Measurements from ENCODE around the gene WHAMM.
"Not testable (repeated sequence)": the region's sequence is repeated elsewhere in the genome, so short reads cannot be mapped to it uniquely, and the experiment has no call there.

WHAMM gene

DNA sequence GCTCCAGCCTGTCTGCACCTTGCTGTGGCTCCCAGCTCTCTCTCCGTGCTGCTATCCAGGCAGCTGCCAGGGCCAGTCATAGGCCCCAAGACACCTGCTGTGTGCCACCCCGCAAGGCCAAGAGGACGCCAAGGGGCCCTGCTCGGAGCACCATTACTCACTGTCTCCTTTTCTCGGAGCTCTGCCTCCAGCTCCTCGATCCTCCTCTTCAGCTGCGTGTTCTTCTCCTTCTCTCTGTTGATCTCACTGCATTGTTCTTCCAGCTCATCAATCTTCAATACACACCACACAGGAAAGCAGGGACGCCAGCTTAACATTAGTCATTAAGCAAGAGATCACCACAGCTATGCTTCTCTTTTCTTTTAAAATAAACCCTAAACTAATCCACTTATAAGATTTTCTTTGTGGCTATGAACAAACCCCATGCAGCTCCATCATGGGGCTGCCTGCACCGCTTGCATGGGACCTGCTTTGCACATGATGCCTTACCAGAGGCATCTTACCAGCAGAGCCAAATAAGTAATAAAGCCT is 42.6 kb downstream of the WHAMM start:
- no peak overlapping the region for H3K27ac ChIP-seq (ENCODE audit: low read depth, low read length)
- no peak overlapping the region for H3K4me3 ChIP-seq (ENCODE audit: low read depth, low read length)
- H2AFZ ChIP-seq (ENCODE audit: low read length, unreplicated experiment) = no peak overlapping the region
- H3K79me2 ChIP-seq (ENCODE audit: control insufficient read depth, insufficient read depth, low read length, unreplicated experiment) = no peaks in the 10 kb centered on the region
- H3K4me1 ChIP-seq (ENCODE audit: control insufficient read depth, insufficient read depth, low read length, unreplicated experiment) = peaks cover 17% of the 10 kb centered on the region
- H3K27me3 ChIP-seq (ENCODE audit: insufficient read depth, low read length) = no peaks in the 10 kb centered on the region
- H3K36me3 ChIP-seq (ENCODE audit: insufficient read depth, low read length) = no peaks in the 10 kb centered on the region

- Histone ChIP-seq H3K27ac (ENCODE audit: low read depth, low read length) (no peak overlapping the region), H3K27me3 (ENCODE audit: insufficient read depth, low read length) (no peaks in the 10 kb centered on the region), H3K4me3 (ENCODE audit: low read depth, low read length) (no peak overlapping the region), H3K36me3 (ENCODE audit: insufficient read depth, low read length) (no peaks in the 10 kb centered on the region), H3K79me2 (ENCODE audit: control insufficient read depth, insufficient read depth, low read length, unreplicated experiment) (no peaks in the 10 kb centered on the region), H3K4me1 (ENCODE audit: control insufficient read depth, insufficient read depth, low read length, unreplicated experiment) (peaks cover 17% of the 10 kb centered on the region), H2AFZ (ENCODE audit: low read length, unreplicated experiment) (no peak overlapping the region)
These were observed 43.6 kb downstream of the WHAMM start for GRCh38 chr15:82852941-82853561.

DNA sequence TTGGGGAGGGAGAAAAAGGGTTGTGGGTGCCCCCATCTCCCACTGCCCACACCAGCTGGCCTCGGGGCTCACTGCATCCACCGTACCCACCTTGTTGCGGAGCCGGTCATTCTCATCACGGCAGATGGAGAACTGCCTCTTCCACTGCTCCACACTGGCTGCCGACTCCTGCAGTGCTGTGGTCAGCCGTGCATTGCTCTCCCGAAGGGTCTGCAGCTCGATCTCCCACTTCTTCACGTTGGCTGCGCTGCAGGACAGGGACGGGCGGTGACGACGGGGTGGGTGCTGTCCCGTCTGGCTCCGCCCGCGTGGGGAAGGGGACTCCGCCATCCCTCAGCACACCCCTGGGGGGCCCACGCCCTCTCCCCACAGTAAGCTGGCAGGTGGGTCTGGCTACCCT is 45.1 kb downstream of the WHAMM start:
- H2AFZ ChIP-seq (ENCODE audit: low read length, unreplicated experiment) = no peak overlapping the region
- no peaks in the 10 kb centered on the region for H3K36me3 ChIP-seq (ENCODE audit: insufficient read depth, low read length)
- H3K79me2 ChIP-seq (ENCODE audit: control insufficient read depth, insufficient read depth, low read length, unreplicated experiment) = no peaks in the 10 kb centered on the region
- H3K27me3 ChIP-seq (ENCODE audit: insufficient read depth, low read length) = no peaks in the 10 kb centered on the region
- no peak overlapping the region for H3K4me3 ChIP-seq (ENCODE audit: low read depth, low read length)
- peaks cover 12% of the 10 kb centered on the region for H3K4me1 ChIP-seq (ENCODE audit: control insufficient read depth, insufficient read depth, low read length, unreplicated experiment)
- H3K27ac ChIP-seq (ENCODE audit: low read depth, low read length) = no peak overlapping the region

- H3K27ac ChIP-seq (ENCODE audit: low read depth, low read length) = no peak overlapping the region
- H2AFZ ChIP-seq (ENCODE audit: low read length, unreplicated experiment) = no peak overlapping the region
- peaks cover 3% of the 10 kb centered on the region for H3K4me1 ChIP-seq (ENCODE audit: control insufficient read depth, insufficient read depth, low read length, unreplicated experiment)
- H3K36me3 ChIP-seq (ENCODE audit: insufficient read depth, low read length) = no peaks in the 10 kb centered on the region
- no peaks in the 10 kb centered on the region for H3K79me2 ChIP-seq (ENCODE audit: control insufficient read depth, insufficient read depth, low read length, unreplicated experiment)
- peak overlapping the region; percentile 63 for H3K4me3 ChIP-seq (ENCODE audit: low read depth, low read length)
- no peaks in the 10 kb centered on the region for H3K27me3 ChIP-seq (ENCODE audit: insufficient read depth, low read length)
These were observed 46.1 kb downstream of the WHAMM start for GRCh38 chr15:82855286-82856100.

- Histone ChIP-seq H2AFZ (ENCODE audit: low read length, unreplicated experiment) (no peak overlapping the region), H3K27me3 (ENCODE audit: insufficient read depth, low read length) (no peaks in the 10 kb centered on the region)
These were observed 47.2 kb downstream of the WHAMM start for GRCh38 chr15:82856397-82857170.

DNA sequence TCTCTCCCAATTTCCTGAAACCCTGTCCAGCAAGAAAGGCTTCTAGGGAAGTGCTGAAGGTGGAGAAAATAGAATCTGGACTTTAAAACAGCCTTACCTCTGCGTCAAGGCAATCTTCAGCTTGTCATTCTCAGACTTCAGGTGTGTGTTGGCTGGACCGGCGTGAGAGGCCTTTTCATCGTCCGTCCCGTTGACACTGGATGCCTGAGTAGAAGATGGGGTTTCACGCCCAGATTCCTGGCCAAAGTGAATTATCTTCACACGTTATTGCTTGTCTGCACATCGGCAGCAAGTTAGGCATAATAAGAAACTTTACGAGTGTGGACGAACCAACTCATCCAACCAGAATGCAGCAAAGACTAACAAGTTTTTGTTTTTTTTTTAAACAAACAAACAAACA is 49.5 kb downstream of the WHAMM start:
- Histone ChIP-seq H3K4me3 (ENCODE audit: low read depth, low read length) (no peak overlapping the region), H3K36me3 (ENCODE audit: insufficient read depth, low read length) (no peaks in the 10 kb centered on the region), H3K79me2 (ENCODE audit: control insufficient read depth, insufficient read depth, low read length, unreplicated experiment) (no peaks in the 10 kb centered on the region), H2AFZ (ENCODE audit: low read length, unreplicated experiment) (no peak overlapping the region), H3K27ac (ENCODE audit: low read depth, low read length) (no peak overlapping the region), H3K27me3 (ENCODE audit: insufficient read depth, low read length) (no peaks in the 10 kb centered on the region), H3K4me1 (ENCODE audit: control insufficient read depth, insufficient read depth, low read length, unreplicated experiment) (no peaks in the 10 kb centered on the region)

More at GRCh38 chr15:82856397-82857170, 47.2 kb downstream of the WHAMM start:
- no peaks in the 10 kb centered on the region for H3K4me1 ChIP-seq (ENCODE audit: control insufficient read depth, insufficient read depth, low read length, unreplicated experiment)
- no peak overlapping the region for H3K27ac ChIP-seq (ENCODE audit: low read depth, low read length)
- H3K79me2 ChIP-seq (ENCODE audit: control insufficient read depth, insufficient read depth, low read length, unreplicated experiment) = no peaks in the 10 kb centered on the region
- H3K4me3 ChIP-seq (ENCODE audit: low read depth, low read length) = peak overlapping the region; percentile 63; the same call in 1 of the 2 replicates
- no peaks in the 10 kb centered on the region for H3K36me3 ChIP-seq (ENCODE audit: insufficient read depth, low read length)

GRCh38 chr15:82862886-82863285 is 53.5 kb downstream of the WHAMM start:
- Histone ChIP-seq H3K27me3 (ENCODE audit: insufficient read depth, low read length) (no peaks in the 10 kb centered on the region), H3K36me3 (ENCODE audit: insufficient read depth, low read length) (no peaks in the 10 kb centered on the region), H3K79me2 (ENCODE audit: control insufficient read depth, insufficient read depth, low read length, unreplicated experiment) (no peaks in the 10 kb centered on the region), H2AFZ (ENCODE audit: low read length, unreplicated experiment) (no peak overlapping the region), H3K27ac (ENCODE audit: low read depth, low read length) (no peak overlapping the region), H3K4me1 (ENCODE audit: control insufficient read depth, insufficient read depth, low read length, unreplicated experiment) (no peaks in the 10 kb centered on the region), H3K4me3 (ENCODE audit: low read depth, low read length) (no peak overlapping the region)

DNA sequence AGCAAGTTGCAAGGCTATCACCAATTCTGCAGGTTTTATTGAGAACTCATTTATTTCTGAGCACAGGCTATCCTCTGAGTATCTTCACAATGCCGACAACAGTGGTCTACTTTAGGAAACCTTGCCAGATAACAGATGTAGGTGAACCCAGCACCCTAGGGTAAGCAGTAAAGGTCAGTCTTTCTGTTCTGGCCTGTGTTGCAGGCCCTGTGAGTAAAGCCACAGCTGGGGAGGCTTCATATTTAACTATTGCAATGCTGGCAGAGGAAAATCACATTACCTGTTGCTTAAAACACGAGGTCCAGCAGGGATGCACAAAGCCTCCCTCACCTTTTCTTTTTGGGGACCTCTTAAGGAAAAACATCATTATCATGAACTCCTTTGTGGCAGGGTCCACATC is 55.5 kb downstream of the WHAMM start:
- no peaks in the 10 kb centered on the region for H3K4me1 ChIP-seq (ENCODE audit: control insufficient read depth, insufficient read depth, low read length, unreplicated experiment)
- H3K27ac ChIP-seq (ENCODE audit: low read depth, low read length) = no peak overlapping the region
- no peak overlapping the region for H3K4me3 ChIP-seq (ENCODE audit: low read depth, low read length)
- H2AFZ ChIP-seq (ENCODE audit: low read length, unreplicated experiment) = no peak overlapping the region
- no peaks in the 10 kb centered on the region for H3K36me3 ChIP-seq (ENCODE audit: insufficient read depth, low read length)
- no peaks in the 10 kb centered on the region for H3K27me3 ChIP-seq (ENCODE audit: insufficient read depth, low read length)
- no peaks in the 10 kb centered on the region for H3K79me2 ChIP-seq (ENCODE audit: control insufficient read depth, insufficient read depth, low read length, unreplicated experiment)

- H3K27me3 ChIP-seq (ENCODE audit: insufficient read depth, low read length); H2AFZ ChIP-seq (ENCODE audit: low read length, unreplicated experiment): not testable (repeated sequence)
These were observed 56.2 kb downstream of the WHAMM start for GRCh38 chr15:82865581-82865980.

DNA sequence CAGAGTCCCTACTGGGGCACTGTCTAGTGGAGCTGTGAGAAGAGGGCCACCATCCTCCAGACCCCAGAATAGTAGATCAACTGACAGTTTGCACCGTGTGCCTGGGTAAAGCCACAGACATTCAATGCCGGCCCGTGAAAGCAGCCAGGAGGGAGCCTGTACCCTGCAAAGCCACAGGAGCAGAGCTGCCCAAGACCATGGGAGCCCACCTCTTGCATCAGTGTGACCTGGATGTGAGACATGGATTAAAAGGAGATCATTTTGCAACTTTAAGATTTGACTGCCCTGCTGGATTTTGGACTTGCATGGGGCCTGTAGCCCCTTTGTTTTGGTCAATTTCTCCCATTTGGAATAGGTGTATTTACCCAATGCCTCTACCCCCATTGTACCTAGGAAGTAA is 56.6 kb downstream of the WHAMM start:
- not testable (repeated sequence) for H3K4me3 ChIP-seq (ENCODE audit: low read depth, low read length); H3K4me1 ChIP-seq (ENCODE audit: control insufficient read depth, insufficient read depth, low read length, unreplicated experiment); H3K79me2 ChIP-seq (ENCODE audit: control insufficient read depth, insufficient read depth, low read length, unreplicated experiment); H3K27ac ChIP-seq (ENCODE audit: low read depth, low read length); H2AFZ ChIP-seq (ENCODE audit: low read length, unreplicated experiment); H3K36me3 ChIP-seq (ENCODE audit: insufficient read depth, low read length); H3K27me3 ChIP-seq (ENCODE audit: insufficient read depth, low read length)

More at GRCh38 chr15:82865581-82865980, 56.2 kb downstream of the WHAMM start:
- not testable (repeated sequence) for H3K4me1 ChIP-seq (ENCODE audit: control insufficient read depth, insufficient read depth, low read length, unreplicated experiment); H3K79me2 ChIP-seq (ENCODE audit: control insufficient read depth, insufficient read depth, low read length, unreplicated experiment); H3K4me3 ChIP-seq (ENCODE audit: low read depth, low read length); H3K27ac ChIP-seq (ENCODE audit: low read depth, low read length); H3K36me3 ChIP-seq (ENCODE audit: insufficient read depth, low read length)
